NCI-H82 treated with DMSO at 0.1 percent for 48 hours (cell line): Measurements from ENCODE around the gene HMGCS2.

Experiments
- DNase-seq: peaks from one replicate; lab custom pipeline; 2025; ENCODE audit not compliant: unreplicated experiment; lab: John Stamatoyannopoulos, UW

HMGCS2 gene

GRCh38 chr1:119703666-119704450, 64.8 kb downstream of the HMGCS2 start:
- DNase-seq = no peak

GRCh38 chr1:119702384-119702783, 66.3 kb downstream of the HMGCS2 start:
- no peak for DNase-seq

- DNase-seq = no peak
Observed at GRCh38 chr1:119701659-119702058, 67.0 kb downstream of the HMGCS2 start.

GRCh38 chr1:119700326-119700725, 68.4 kb downstream of the HMGCS2 start:
- no peak for DNase-seq
